ENCODE results near the gene SLC35E1.

Gene SLC35E1

DNA sequence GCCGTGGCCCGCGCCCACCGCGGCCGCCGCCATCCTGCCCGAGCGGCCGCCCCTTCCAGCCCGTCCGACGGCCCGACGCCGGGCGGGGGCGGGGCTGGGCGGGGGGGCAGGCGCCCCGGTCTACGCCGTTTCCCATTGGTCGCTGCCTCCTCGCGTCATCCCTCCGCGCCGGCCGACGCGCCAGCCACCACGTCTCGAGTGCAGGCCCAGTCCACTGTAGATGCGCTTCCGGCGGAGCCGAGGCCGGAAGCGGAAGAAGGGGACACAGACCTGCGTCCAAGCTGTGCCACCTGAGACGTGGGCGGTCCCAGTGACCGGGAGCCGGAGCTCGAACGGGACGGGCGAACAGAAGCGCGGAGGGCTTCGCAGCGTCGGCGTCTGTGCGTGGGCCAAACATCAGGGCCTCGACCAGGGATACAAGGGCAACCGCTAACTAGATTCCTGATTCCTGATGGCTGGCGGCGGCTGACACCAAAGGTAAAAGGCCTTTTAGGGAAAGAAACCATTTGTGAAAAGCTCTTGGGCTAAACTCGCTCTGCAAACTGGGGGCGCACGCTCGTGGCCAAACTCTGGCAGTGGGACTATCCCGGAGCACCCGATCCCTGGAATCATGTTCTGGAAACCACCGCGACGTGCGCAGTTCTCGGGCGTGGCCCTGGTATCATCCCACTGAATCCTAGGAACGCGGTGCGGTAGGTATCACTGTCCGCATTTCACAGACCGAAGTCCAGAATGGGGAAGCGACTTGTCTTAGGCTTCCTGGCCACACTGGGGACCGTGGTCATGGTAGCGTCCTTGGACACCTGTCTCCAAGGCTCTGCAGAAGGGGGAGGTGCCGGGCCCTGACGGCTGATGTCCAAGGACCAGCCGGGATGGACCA lies at the start of gene SLC35E1:
TSS of gene SLC35E1 (minus strand) at position 84 of the 880 bp plus-strand sequence. CDS start at position 33, 51 bp downstream.
- peak within 1 kb of the TSS; percentile 91 for H3K4me3 ChIP-seq (ENCODE audit: low read length)

DNA sequence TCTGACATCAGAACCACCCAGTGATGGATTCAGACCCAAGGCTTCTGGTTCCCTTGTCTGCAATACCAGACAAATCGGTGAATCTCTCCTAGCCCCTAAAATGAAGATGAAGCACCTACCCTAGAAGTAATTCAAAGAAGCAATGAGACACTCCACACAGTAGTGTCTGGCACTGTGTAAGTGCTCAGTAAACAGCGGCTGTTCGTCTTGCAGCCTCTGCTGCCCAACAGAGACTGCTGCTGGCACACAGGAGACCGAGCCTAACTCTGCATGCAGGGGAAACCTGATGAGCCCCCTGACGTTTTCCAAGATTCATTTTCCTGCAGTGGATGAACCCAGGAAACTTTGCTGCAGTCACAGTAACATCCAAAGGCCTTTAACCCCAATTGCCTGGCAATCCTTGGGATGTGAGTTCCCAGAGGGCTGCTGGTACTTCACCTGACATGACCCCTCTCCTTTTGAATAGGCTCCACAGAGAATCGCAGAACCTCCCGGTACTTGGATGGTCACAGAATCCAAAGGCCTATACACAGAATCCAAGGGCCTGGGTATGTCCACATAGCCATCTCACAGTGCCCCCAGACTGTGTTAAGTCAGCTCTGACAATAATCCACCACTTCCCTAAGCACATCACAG lies 49.1 kb upstream of the SLC35E1 start:
- TF ChIP-seq EZH2phosphoT487 (IDR thresholded peaks at IDR 0.05; ENCODE audit: low read length), result no peak
- H3F3A ChIP-seq (ENCODE audit: insufficient read depth, low read length), result peaks cover 8% of the 10 kb centered on the region; the same call in 1 of the 2 replicates
- H3K79me2 ChIP-seq (ENCODE audit: low read length), result peaks cover 100% of the 10 kb centered on the region
- no peaks in the 10 kb centered on the region for H3K9me3 ChIP-seq (replicated peaks; ENCODE audit: insufficient read depth, low read length)
- H3K27ac ChIP-seq (ENCODE audit: low read length), result no peak overlapping the region
- no peak for DNase-seq
- H3K4me2 ChIP-seq (ENCODE audit: low read depth, low read length), result no peak overlapping the region
- peaks cover 27% of the 10 kb centered on the region for H3K4me1 ChIP-seq (ENCODE audit: low read length)
- no peaks in the 10 kb centered on the region for H3K9me2 ChIP-seq (replicated peaks; ENCODE audit: insufficient read depth, low read length)
- no peaks in the 10 kb centered on the region for H3K27me3 ChIP-seq (replicated peaks; ENCODE audit: insufficient read depth, low read length)
- H3K36me3 ChIP-seq (replicated peaks; ENCODE audit: insufficient read depth, low read length), result no peaks in the 10 kb centered on the region; the same call in 1 of the 2 replicates
- H3K9ac ChIP-seq (ENCODE audit: low read length), result no peak overlapping the region
- no peak overlapping the region for H3K4me3 ChIP-seq (ENCODE audit: low read length)
- peaks cover 88% of the 10 kb centered on the region for H4K20me1 ChIP-seq (ENCODE audit: insufficient read depth, low read length)
- H2AFZ ChIP-seq (ENCODE audit: low read length), result no peak overlapping the region

More for the DNA sequence above, at the start of gene SLC35E1:
- H4K20me1 ChIP-seq (ENCODE audit: insufficient read depth, low read length), result 0 out of 2 replicates have a peak, but pooled peaks cover 5% of the 10 kb centered on the region
- H3K27ac ChIP-seq (ENCODE audit: low read length), result peak within 1 kb of the TSS; percentile 51; the same call in 1 of the 2 replicates
- H3K79me2 ChIP-seq (ENCODE audit: low read length), result peaks cover 96% of the 10 kb centered on the region
- H3K27me3 ChIP-seq (replicated peaks; ENCODE audit: insufficient read depth, low read length), result no peaks in the 10 kb centered on the region
- DNase-seq, result peak; percentile 98
- H3K4me1 ChIP-seq (ENCODE audit: low read length), result peaks cover 16% of the 10 kb centered on the region
- no peak for TF ChIP-seq EZH2 (optimal IDR thresholded peaks at IDR 0.05; ENCODE audit: low read depth, low read length)
- TF ChIP-seq, protein P1, sequence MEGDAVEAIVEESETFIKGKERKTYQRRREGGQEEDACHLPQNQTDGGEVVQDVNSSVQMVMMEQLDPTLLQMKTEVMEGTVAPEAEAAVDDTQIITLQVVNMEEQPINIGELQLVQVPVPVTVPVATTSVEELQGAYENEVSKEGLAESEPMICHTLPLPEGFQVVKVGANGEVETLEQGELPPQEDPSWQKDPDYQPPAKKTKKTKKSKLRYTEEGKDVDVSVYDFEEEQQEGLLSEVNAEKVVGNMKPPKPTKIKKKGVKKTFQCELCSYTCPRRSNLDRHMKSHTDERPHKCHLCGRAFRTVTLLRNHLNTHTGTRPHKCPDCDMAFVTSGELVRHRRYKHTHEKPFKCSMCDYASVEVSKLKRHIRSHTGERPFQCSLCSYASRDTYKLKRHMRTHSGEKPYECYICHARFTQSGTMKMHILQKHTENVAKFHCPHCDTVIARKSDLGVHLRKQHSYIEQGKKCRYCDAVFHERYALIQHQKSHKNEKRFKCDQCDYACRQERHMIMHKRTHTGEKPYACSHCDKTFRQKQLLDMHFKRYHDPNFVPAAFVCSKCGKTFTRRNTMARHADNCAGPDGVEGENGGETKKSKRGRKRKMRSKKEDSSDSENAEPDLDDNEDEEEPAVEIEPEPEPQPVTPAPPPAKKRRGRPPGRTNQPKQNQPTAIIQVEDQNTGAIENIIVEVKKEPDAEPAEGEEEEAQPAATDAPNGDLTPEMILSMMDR (IDR thresholded peaks at IDR 0.05; ENCODE audit: low read length), result no peak
- no peak for TF ChIP-seq EZH2phosphoT487 (IDR thresholded peaks at IDR 0.05; ENCODE audit: low read length)
- H3K9ac ChIP-seq (ENCODE audit: low read length), result peak within 1 kb of the TSS; percentile 83
- peak within 1 kb of the TSS; percentile 99 for H3K4me2 ChIP-seq (ENCODE audit: low read depth, low read length)
- H3K36me3 ChIP-seq (replicated peaks; ENCODE audit: insufficient read depth, low read length), result peaks cover 3% of the 10 kb centered on the region; the same call in 1 of the 2 replicates
- peaks cover 18% of the 10 kb centered on the region for H3F3A ChIP-seq (ENCODE audit: insufficient read depth, low read length)
- H3K9me3 ChIP-seq (replicated peaks; ENCODE audit: insufficient read depth, low read length), result no peaks in the 10 kb centered on the region
- no peaks in the 10 kb centered on the region for H3K9me2 ChIP-seq (replicated peaks; ENCODE audit: insufficient read depth, low read length)
- H2AFZ ChIP-seq (ENCODE audit: low read length), result peak within 1 kb of the TSS; percentile 12; the same call in 1 of the 2 replicates

DNA sequence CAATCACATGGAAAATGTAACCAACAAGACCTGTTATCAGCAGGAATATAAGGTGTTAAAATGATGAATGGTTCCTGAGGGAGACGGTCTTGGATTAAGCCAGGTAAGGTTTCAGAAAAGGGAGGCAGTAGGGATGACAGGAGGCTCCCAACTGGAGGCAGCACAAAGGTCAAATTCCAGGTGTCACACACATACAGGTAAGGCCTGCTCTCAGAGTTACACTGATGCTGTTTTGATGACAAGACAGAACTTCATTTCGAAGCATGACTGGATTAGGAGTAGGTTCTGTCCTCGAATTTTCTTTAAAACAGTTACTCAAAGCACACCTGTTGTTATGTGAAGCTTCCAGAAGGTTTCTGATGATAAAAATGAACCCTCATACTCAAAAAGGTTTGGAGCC lies 48.4 kb upstream of the SLC35E1 start:
- no peaks in the 10 kb centered on the region for H3K9me2 ChIP-seq (replicated peaks; ENCODE audit: insufficient read depth, low read length)
- no peak overlapping the region for H3K9ac ChIP-seq (ENCODE audit: low read length)
- H3K9me3 ChIP-seq (replicated peaks; ENCODE audit: insufficient read depth, low read length), result no peaks in the 10 kb centered on the region
- no peak for DNase-seq
- H3K4me2 ChIP-seq (ENCODE audit: low read depth, low read length), result no peak overlapping the region
- TF ChIP-seq EZH2phosphoT487 (IDR thresholded peaks at IDR 0.05; ENCODE audit: low read length), result no peak
- TF ChIP-seq EZH2 (optimal IDR thresholded peaks at IDR 0.05; ENCODE audit: low read depth, low read length), result no peak
- TF ChIP-seq, protein P1 (IDR thresholded peaks at IDR 0.05; ENCODE audit: low read length), result no peak
- peaks cover 91% of the 10 kb centered on the region for H4K20me1 ChIP-seq (ENCODE audit: insufficient read depth, low read length)
- peaks cover 20% of the 10 kb centered on the region for H3K4me1 ChIP-seq (ENCODE audit: low read length)
- no peak overlapping the region for H2AFZ ChIP-seq (ENCODE audit: low read length)
- peaks cover 7% of the 10 kb centered on the region; the same call in 1 of the 2 replicates for H3F3A ChIP-seq (ENCODE audit: insufficient read depth, low read length)
- H3K27ac ChIP-seq (ENCODE audit: low read length), result no peak overlapping the region
- no peak overlapping the region for H3K4me3 ChIP-seq (ENCODE audit: low read length)
- H3K27me3 ChIP-seq (replicated peaks; ENCODE audit: insufficient read depth, low read length), result no peaks in the 10 kb centered on the region
- H3K79me2 ChIP-seq (ENCODE audit: low read length), result peaks cover 100% of the 10 kb centered on the region
- no peaks in the 10 kb centered on the region; the same call in 1 of the 2 replicates for H3K36me3 ChIP-seq (replicated peaks; ENCODE audit: insufficient read depth, low read length)

All from MM.1S (cell line).